Ishikawa (cell line): ENCODE data around the gene PLCL1.

ENCODE experiments used
- CEBPB ChIP-seq: IDR thresholded peaks from 2 replicates; pipeline ENCODE4 v1.6.1; 2012
- CREB1 ChIP-seq: IDR thresholded peaks from 2 replicates; pipeline ENCODE4 v1.6.1; 2012; ENCODE audit warnings: low read depth
- EGR1 ChIP-seq: IDR thresholded peaks from 2 replicates; pipeline ENCODE4 v1.6.1; 2012
- EP300 ChIP-seq: IDR thresholded peaks from 2 replicates; pipeline ENCODE4 v1.6.1; 2012; ENCODE audit warnings: borderline replicate concordance
- FOXM1 ChIP-seq: IDR thresholded peaks from 2 replicates; pipeline ENCODE4 v1.6.1; 2012; ENCODE audit warnings: low read depth, borderline replicate concordance
- MAX ChIP-seq: IDR thresholded peaks from 2 replicates; pipeline ENCODE4 v1.6.1; 2012
- NFIC ChIP-seq: IDR thresholded peaks from 2 replicates; pipeline ENCODE4 v1.6.1; 2012
- RAD21 ChIP-seq: IDR thresholded peaks from 2 replicates; pipeline ENCODE4 v1.6.1; 2012; ENCODE audit warnings: low read depth
- REST ChIP-seq: IDR thresholded peaks from 2 replicates; pipeline ENCODE4 v1.6.1; 2012; ENCODE audit warnings: low read depth, mild to moderate bottlenecking
- TAF1 ChIP-seq: IDR thresholded peaks from 2 replicates; pipeline ENCODE4 v1.6.1; 2012; ENCODE audit warnings: low read depth, mild to moderate bottlenecking
- TCF12 ChIP-seq: IDR thresholded peaks from 2 replicates; pipeline ENCODE4 v1.6.1; 2012; ENCODE audit warnings: low read depth
- TEAD4 ChIP-seq: IDR thresholded peaks from 2 replicates; pipeline ENCODE4 v1.6.1; 2012
- USF1 ChIP-seq: IDR thresholded peaks from 2 replicates; pipeline ENCODE4 v1.6.1; 2012
- YY1 ChIP-seq: IDR thresholded peaks from 2 replicates; pipeline ENCODE4 v1.6.1; 2012; ENCODE audit warnings: low read depth
- ZBTB7A ChIP-seq: IDR thresholded peaks from 2 replicates; pipeline ENCODE4 v1.6.1; 2012; ENCODE audit warnings: low read depth

Gene PLCL1

GRCh38 chr2:197994751-197995150 lies 190.4 kb downstream of the PLCL1 start:
- TF ChIP-seq USF1, result no peak
- TF ChIP-seq YY1, result no peak
- no peak for TF ChIP-seq CEBPB
- no peak for TF ChIP-seq EP300
- no peak for TF ChIP-seq FOXM1
- no peak for TF ChIP-seq REST
- no peak for TF ChIP-seq CREB1

GRCh38 chr2:197996583-197996982 lies 192.2 kb downstream of the PLCL1 start:
- TF ChIP-seq YY1, result no peak
- TF ChIP-seq RAD21, result no peak
- no peak for TF ChIP-seq EGR1
- TF ChIP-seq MAX, result no peak
- TF ChIP-seq NFIC, result no peak
- no peak for TF ChIP-seq TAF1
- TF ChIP-seq EP300, result no peak
- no peak for TF ChIP-seq ZBTB7A
- TF ChIP-seq TEAD4, result no peak
- TF ChIP-seq FOXM1, result no peak
- no peak for TF ChIP-seq REST

- TF ChIP-seq TCF12 (no peak), MAX (no peak), CEBPB (no peak), ZBTB7A (no peak), EP300 (no peak)
Observed at GRCh38 chr2:197997083-197997541, 192.7 kb downstream of the PLCL1 start.

- TF ChIP-seq TEAD4 (no peak), TCF12 (no peak), NFIC (no peak), TAF1 (no peak), MAX (no peak)
Observed at GRCh38 chr2:197998702-197999101, 194.3 kb downstream of the PLCL1 start.

GRCh38 chr2:198000417-198000816 lies 196.0 kb downstream of the PLCL1 start:
- TF ChIP-seq FOXM1 (no peak), NFIC (no peak), USF1 (no peak), ZBTB7A (no peak), CEBPB (no peak), TEAD4 (no peak), EP300 (no peak), CREB1 (no peak), REST (no peak), TAF1 (no peak), RAD21 (no peak)
